ENCODE measurements around the gene PPP1R18. TPM values are rescaled to one million over a fixed set of nuclear protein-coding genes. Genes with fewer than 3 reads are reported as not detected.

PPP1R18 gene
- total and polyA plus RNA-seq, 9 of the 15 experiments (the other 6 are each of a cell fraction or from before 2014, with no cell fraction given): 12.0 to 99.2 (median 42.6) TPM

- TF ChIP-seq KDM4B (IDR thresholded peaks at IDR 0.05; ENCODE audit: borderline replicate concordance in 2 of 2, low read depth in 1 of 2) (no peak), ZFP30 (CRISPR knock-in tag; IDR thresholded peaks at IDR 0.05; ENCODE audit: borderline replicate concordance) (no peak), JUND (IDR thresholded peaks at IDR 0.05; ENCODE audit: borderline replicate concordance, low read depth, low read length) (peak; percentile 76), JUND (tag; IDR thresholded peaks at IDR 0.05; ENCODE audit: borderline replicate concordance, low read depth, low read length) (peak; percentile 68; the same call in 1 of the 3 replicates), NR4A1 (CRISPR knock-in tag; IDR thresholded peaks at IDR 0.05) (no peak), NR4A1 (tag; IDR thresholded peaks at IDR 0.05) (no peak), ZNF766 (CRISPR knock-in tag; conservative IDR thresholded peaks at IDR 0.05) (no peak), THAP12 (CRISPR knock-in tag; IDR thresholded peaks at IDR 0.05) (no peak), CXXC5 (CRISPR knock-in tag; IDR thresholded peaks at IDR 0.05) (peak; percentile 77), ZEB2 (IDR thresholded peaks at IDR 0.05) (peak; percentile 41; the same call in 1 of the 2 replicates), ZNF785 (CRISPR knock-in tag; IDR thresholded peaks at IDR 0.05) (no peak), FOXJ2 (tag; IDR thresholded peaks at IDR 0.05) (no peak), DIDO1 (tag; IDR thresholded peaks at IDR 0.05; ENCODE audit: low read depth) (peak; percentile 60; the same call in 1 of the 2 replicates), ZBTB7A (IDR thresholded peaks at IDR 0.05; ENCODE audit: borderline replicate concordance, control insufficient read depth, low read depth, low read length) (no peak), ZBTB40 (IDR thresholded peaks at IDR 0.05) (peak; percentile 75), ZBTB40 (CRISPR knock-in tag; IDR thresholded peaks at IDR 0.05) (no peak; the same call in 1 of the 2 replicates)
Observed at GRCh38 chr6:30672445-30673253, 13.8 kb downstream of the PPP1R18 start, which contains the start of gene DHX16 (continued).
